HepG2 (cell line): ENCODE results near the gene FAF1. TPM values are rescaled to one million over a fixed set of nuclear protein-coding genes. Genes with fewer than 3 reads are reported as not detected.

Source experiments
- ARNT ChIP-seq: fragments of 450-650 bp; IDR thresholded peaks from 2 replicates; pipeline ENCODE4 v1.6.1; 2017
- ATF2 ChIP-seq: sonication (generic); formaldehyde crosslinking; IDR thresholded peaks from 2 replicates; pipeline ENCODE4 v1.4.0; 2020; ENCODE audit warnings: missing genetic modification reagents
- BHLHE40 ChIP-seq: IDR thresholded peaks from 2 replicates; pipeline ENCODE4 v1.6.1; 2011; ENCODE audit warnings: low read length, improper control_type of control experiment
- ETV6 ChIP-seq: sonication (generic); formaldehyde crosslinking; conservative IDR thresholded peaks from 2 replicates; pipeline ENCODE4 v1.4.0; 2020; ENCODE audit warnings: missing genetic modification reagents
- GTF2F1 ChIP-seq: fragments of 150-350 bp; IDR thresholded peaks from 2 replicates; pipeline ENCODE4 v1.6.1; 2014; ENCODE audit warnings: low read length
- HNF4G ChIP-seq, 2 experiments: sonication (generic) in 1 of 2; formaldehyde crosslinking in 1 of 2; IDR thresholded peaks; 2 replicates each; pipeline versions ENCODE4 v1.4.0 to v1.6.1; 2011 to 2020; ENCODE audit warnings: borderline replicate concordance in 2 of 2, low read depth in 2 of 2, mild to moderate bottlenecking in 2 of 2, low read length in 1 of 2, missing genetic modification reagents in 1 of 2, moderate library complexity in 1 of 2
- KDM5B ChIP-seq: sonication (generic); formaldehyde crosslinking; IDR thresholded peaks from 2 replicates; pipeline ENCODE4 v1.4.0; 2020; ENCODE audit warnings: missing genetic modification reagents, mild to moderate bottlenecking, borderline replicate concordance
- LCORL ChIP-seq, 2 experiments: fragments of 450-650 bp in 1 of 2; sonication (generic) in 1 of 2; formaldehyde crosslinking in 1 of 2; IDR thresholded peaks; 2 replicates each; pipeline versions ENCODE4 v1.5.0 to v1.6.1; 2017 to 2020; ENCODE audit warnings: antibody characterized with exemption in 1 of 2, missing genetic modification reagents in 1 of 2
- NR2F2 ChIP-seq: IDR thresholded peaks from 2 replicates; pipeline ENCODE4 v1.6.1; 2012; ENCODE audit warnings: low read depth, inconsistent platforms, borderline replicate concordance
- PRDM15 ChIP-seq: sonication (generic); formaldehyde crosslinking; IDR thresholded peaks from 2 replicates; pipeline ENCODE4 v1.4.0; 2020; ENCODE audit warnings: missing genetic modification reagents
- RBAK ChIP-seq: sonication (generic); formaldehyde crosslinking; IDR thresholded peaks from 2 replicates; pipeline ENCODE4 v1.5.1; 2020; ENCODE audit warnings: mild to moderate bottlenecking, missing genetic modification reagents
- SNRNP70 ChIP-seq: fragments of 200-400 bp; formaldehyde crosslinking; IDR thresholded peaks from 2 replicates; pipeline ENCODE4 v1.6.1; 2017; ENCODE audit warnings: mild to moderate bottlenecking, low read depth, low read length, moderate library complexity
- SP4 ChIP-seq: sonication (generic); formaldehyde crosslinking; IDR thresholded peaks from 2 replicates; pipeline ENCODE4 v1.8.1; 2023; ENCODE audit warnings: mild to moderate bottlenecking, missing genetic modification reagents
- TAF1 ChIP-seq: sonication (generic); formaldehyde crosslinking; IDR thresholded peaks from 2 replicates; pipeline ENCODE4 v1.4.0; 2020; ENCODE audit warnings: missing genetic modification reagents
- TOPORS ChIP-seq: sonication (generic); formaldehyde crosslinking; IDR thresholded peaks from 2 replicates; pipeline ENCODE4 v1.8.0; 2023; ENCODE audit warnings: mild to moderate bottlenecking, missing genetic modification reagents
- ZNF317 ChIP-seq: sonication (generic); formaldehyde crosslinking; IDR thresholded peaks from 2 replicates; pipeline ENCODE4 v1.5.0; 2020; ENCODE audit warnings: mild to moderate bottlenecking, missing genetic modification reagents
- ZNF543 ChIP-seq: sonication (generic); formaldehyde crosslinking; IDR thresholded peaks from 2 replicates; pipeline ENCODE4 v1.4.0; 2020; ENCODE audit warnings: mild to moderate bottlenecking, missing genetic modification reagents
- ZNF607 ChIP-seq: sonication (generic); formaldehyde crosslinking; IDR thresholded peaks from 2 replicates; pipeline ENCODE4 v1.5.1; 2020; ENCODE audit warnings: missing genetic modification reagents, mild to moderate bottlenecking, borderline replicate concordance
- ZNF784 ChIP-seq: sonication (generic); formaldehyde crosslinking; IDR thresholded peaks from 2 replicates; pipeline ENCODE4 v1.5.1; 2020; ENCODE audit warnings: missing genetic modification reagents, mild to moderate bottlenecking, borderline replicate concordance
- polyA plus RNA-seq, 8 experiments: library from polyadenylated mRNA; depleted of rRNA in 3 of 8; stranded (reverse) in 7 of 8; unstranded in 1 of 8; fragments of >200 nt; fragmentation: Illumina TruSeq in 4 of 8; extraction: Trizol in 4 of 8; gene quantifications; 2 replicates each; pipeline versions ENCODE4 v1.2.1 to v1.2.3, GENCODE V29; 2011 to 2016; ENCODE audit warnings: low read depth in 4 of 8, missing spikeins in 1 of 8, mixed read lengths in 1 of 8; ENCODE audit not compliant: insufficient read depth in 1 of 8
- total RNA-seq, 5 experiments: library from RNA; depleted of rRNA; stranded (reverse); fragments of >200 nt; fragmentation: Illumina TruSeq; extraction: Trizol; gene quantifications; 2 replicates each; pipeline ENCODE4 v1.2.3, GENCODE V29; 2016; ENCODE audit warnings: low read depth in 1 of 5
- TF ChIP-seq, protein P1 (sequence below): sonication (generic); formaldehyde crosslinking; IDR thresholded peaks from 2 replicates; pipeline ENCODE4 v1.8.1; 2023; ENCODE audit warnings: mild to moderate bottlenecking, inconsistent platforms, moderate library complexity, missing genetic modification reagents, borderline replicate concordance

The FAF1 gene
- total and polyA plus RNA-seq, 2 of the 13 experiments (the other 11 are each of a cell fraction or from before 2014, with no cell fraction given) = 19.4 to 63.3 TPM

DNA sequence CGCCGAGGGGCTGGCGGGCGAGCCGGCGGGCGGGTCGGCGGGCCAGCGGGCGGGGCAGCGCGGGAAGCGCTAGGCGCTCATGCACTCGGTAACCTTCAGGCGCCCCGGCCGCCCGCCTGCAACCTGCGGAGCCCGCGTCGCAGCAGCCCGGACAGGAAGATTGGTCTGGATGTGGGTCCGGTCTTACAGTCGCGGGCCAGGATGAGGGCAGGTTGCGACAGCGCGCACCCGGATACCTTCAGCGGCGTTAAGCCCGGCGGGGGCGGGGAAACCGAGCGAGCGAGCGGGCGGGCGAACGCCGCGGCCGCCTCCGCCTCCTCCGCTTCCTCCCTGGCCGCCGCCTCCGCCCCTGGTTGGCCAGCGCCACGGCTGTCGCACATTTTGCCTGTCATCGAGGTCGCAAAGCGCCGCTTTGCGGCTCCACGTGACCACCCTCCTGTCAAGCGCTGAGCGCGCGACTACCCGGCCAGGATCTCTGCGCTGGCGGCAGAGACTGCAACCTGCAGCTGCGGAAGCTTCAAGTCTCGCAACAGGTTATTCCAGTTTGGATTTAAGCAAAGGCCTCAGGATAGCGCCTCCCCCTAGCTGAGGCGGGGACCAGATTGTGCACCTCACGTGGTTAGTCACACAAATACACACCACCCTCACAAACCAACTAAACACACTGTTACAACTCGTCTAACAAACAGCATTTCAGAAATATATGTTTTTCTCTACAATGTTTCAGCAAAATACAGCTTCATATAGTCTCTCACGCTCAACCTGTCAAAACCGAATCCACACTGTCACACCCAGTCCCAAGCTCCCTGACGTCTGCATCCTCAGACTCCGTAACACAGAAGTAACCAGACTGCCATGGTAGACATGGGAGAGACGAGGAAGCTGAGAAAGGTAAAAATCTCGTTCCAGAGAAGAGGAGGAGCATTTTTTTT, at the start of gene FAF1 (continued):
- TF ChIP-seq PRDM15 (CRISPR knock-in tag) (peak; percentile 83), TOPORS (CRISPR knock-in tag) (peak; percentile 76; the same call in 1 of the 2 replicates), SP4 (peak; percentile 82; the same call in 1 of the 2 replicates), NR2F2 (peak; percentile 70; the same call in 1 of the 2 replicates), HNF4G (IDR thresholded peaks at IDR 0.05; ENCODE audit: borderline replicate concordance, low read depth, low read length) (peak; percentile 27; the same call in 1 of the 2 replicates), HNF4G (CRISPR knock-in tag; IDR thresholded peaks at IDR 0.05; ENCODE audit: borderline replicate concordance, low read depth) (peak; percentile 62; the same call in 1 of the 2 replicates), ZNF317 (CRISPR knock-in tag) (no peak), GTF2F1 (peak; percentile 27; the same call in 1 of the 2 replicates), ZNF543 (CRISPR knock-in tag) (no peak), TAF1 (CRISPR knock-in tag) (peak; percentile 84), ZNF607 (CRISPR knock-in tag) (no peak), ZNF784 (CRISPR knock-in tag) (peak; percentile 68; the same call in 1 of the 2 replicates), ARNT (no peak), ATF2 (peak; percentile 71; the same call in 1 of the 2 replicates), ETV6 (CRISPR knock-in tag) (0 out of 2 replicates have a peak, but pooled peaks have one; percentile 32), SNRNP70 (no peak), BHLHE40 (peak; percentile 86), RBAK (CRISPR knock-in tag) (no peak; the same call in 1 of the 2 replicates), LCORL (IDR thresholded peaks at IDR 0.05) (no peak), LCORL (CRISPR knock-in tag; IDR thresholded peaks at IDR 0.05) (peak; percentile 56; the same call in 1 of the 2 replicates), KDM5B (CRISPR knock-in tag) (no peak; the same call in 1 of the 2 replicates)
- TF ChIP-seq, protein P1, sequence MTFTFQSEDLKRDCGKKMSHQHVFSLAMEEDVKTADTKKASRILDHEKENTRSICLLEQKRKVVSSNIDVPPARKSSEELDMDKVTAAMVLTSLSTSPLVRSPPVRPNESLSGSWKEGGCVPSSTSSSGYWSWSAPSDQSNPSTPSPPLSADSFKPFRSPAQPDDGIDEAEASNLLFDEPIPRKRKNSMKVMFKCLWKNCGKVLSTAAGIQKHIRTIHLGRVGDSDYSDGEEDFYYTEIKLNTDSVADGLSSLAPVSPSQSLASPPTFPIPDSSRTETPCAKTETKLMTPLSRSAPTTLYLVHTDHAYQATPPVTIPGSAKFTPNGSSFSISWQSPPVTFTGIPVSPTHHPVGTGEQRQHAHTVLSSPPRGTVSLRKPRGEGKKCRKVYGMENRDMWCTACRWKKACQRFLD = no peak; the same call in 1 of the 2 replicates
